Liver (tissue), 9 donors: Measurements from ENCODE around the gene DEFB118. TPM values are rescaled to one million over a fixed set of nuclear protein-coding genes. Genes with fewer than 3 reads are reported as not detected.

Source experiments
- DNase-seq: peaks from one replicate; pipeline ENCODE4 v3.0.0-alpha.2; 2017; ENCODE audit warnings: low spot score
- H3K27ac ChIP-seq, 2 donors: one replicate each; pipeline ENCODE4 v1.7.0; 2013; ENCODE audit warnings: inconsistent platforms in 2 of 2, low read length in 2 of 2, control low read depth in 1 of 2, low read depth in 1 of 2, mild to moderate bottlenecking in 1 of 2
- H3K27me3 ChIP-seq, 4 donors: one replicate each; pipeline versions ENCODE4 v1.6.1 to v1.7.0; 2013; ENCODE audit warnings: low read length in 3 of 4, inconsistent platforms in 1 of 4, mild to moderate bottlenecking in 1 of 4, moderate library complexity in 1 of 4; ENCODE audit not compliant: control insufficient read depth in 4 of 4, insufficient read depth in 4 of 4
- H3K36me3 ChIP-seq, 4 donors: one replicate each; pipeline versions ENCODE4 v1.6.1 to v1.7.0; 2013; ENCODE audit warnings: low read length in 3 of 4, mild to moderate bottlenecking in 3 of 4, low read depth in 1 of 4, moderate library complexity in 1 of 4; ENCODE audit not compliant: control insufficient read depth in 4 of 4, insufficient read depth in 3 of 4
- H3K4me1 ChIP-seq, 4 donors: one replicate each; pipeline versions ENCODE4 v1.6.1 to v1.7.0; 2013; ENCODE audit warnings: low read length in 3 of 4, mild to moderate bottlenecking in 3 of 4, moderate library complexity in 1 of 4; ENCODE audit not compliant: control insufficient read depth in 4 of 4, insufficient read depth in 4 of 4
- H3K4me3 ChIP-seq, 3 donors: one replicate each; pipeline versions ENCODE4 v1.6.1 to v1.7.0; 2013; ENCODE audit warnings: low read length in 3 of 3, control low read depth in 1 of 3, low read depth in 1 of 3, mild to moderate bottlenecking in 1 of 3
- H3K9ac ChIP-seq, 2 donors: one replicate each; pipeline ENCODE4 v1.7.0; 2013; ENCODE audit warnings: low read length in 2 of 2, mild to moderate bottlenecking in 2 of 2, moderate library complexity in 2 of 2, control low read depth in 1 of 2, low read depth in 1 of 2
- H3K9me3 ChIP-seq, 4 donors: one replicate each; pipeline versions ENCODE4 v1.6.1 to v1.7.0; 2013; ENCODE audit warnings: low read length in 3 of 4; ENCODE audit not compliant: control insufficient read depth in 4 of 4
- EGR1 ChIP-seq, 2 donors: IDR thresholded peaks; 2 replicates each; pipeline ENCODE4 v1.6.1; 2016 to 2018; ENCODE audit warnings: antibody characterized with exemption in 2 of 2, low read depth in 2 of 2
- FOXA1 ChIP-seq: IDR thresholded peaks from 2 replicates; pipeline ENCODE4 v1.6.1; 2016; ENCODE audit warnings: antibody characterized with exemption
- FOXA2 ChIP-seq: IDR thresholded peaks from 2 replicates; pipeline ENCODE4 v1.6.1; 2016; ENCODE audit warnings: antibody characterized with exemption
- HNF4G ChIP-seq: IDR thresholded peaks from 2 replicates; pipeline ENCODE4 v1.6.1; 2016; ENCODE audit warnings: antibody characterized with exemption
- JUND ChIP-seq, 2 donors: IDR thresholded peaks; 2 replicates each; pipeline ENCODE4 v1.6.1; 2016; ENCODE audit warnings: antibody characterized with exemption in 2 of 2
- NR2F2 ChIP-seq: IDR thresholded peaks from 2 replicates; pipeline ENCODE4 v1.6.1; 2016; ENCODE audit warnings: antibody characterized with exemption
- RAD21 ChIP-seq, 2 donors: IDR thresholded peaks; 2 replicates each; pipeline ENCODE4 v1.6.1; 2016; ENCODE audit warnings: antibody characterized with exemption in 2 of 2, mild to moderate bottlenecking in 2 of 2
- RXRA ChIP-seq, 2 donors: IDR thresholded peaks; 2 replicates each; pipeline ENCODE4 v1.6.1; 2017 to 2018; ENCODE audit warnings: antibody characterized with exemption in 2 of 2, mild to moderate bottlenecking in 1 of 2
- SP1 ChIP-seq: IDR thresholded peaks from 2 replicates; pipeline ENCODE4 v1.6.1; 2018; ENCODE audit warnings: antibody characterized with exemption, mild to moderate bottlenecking
- TAF1 ChIP-seq: conservative IDR thresholded peaks from 2 replicates; pipeline ENCODE4 v1.6.1; 2016; ENCODE audit warnings: antibody characterized with exemption, mild to moderate bottlenecking
- YY1 ChIP-seq: IDR thresholded peaks from 2 replicates; pipeline ENCODE4 v1.6.1; 2016; ENCODE audit warnings: antibody characterized with exemption, mild to moderate bottlenecking
- WGBS: extraction: QIAGEN DNeasy Blood & Tissue Kit; methylation state at CpG from one replicate; pipeline ENCODE4 v1.1.7; 2013; 5-methylcytosine and 5-hydroxymethylcytosine counted together
- polyA plus RNA-seq, 2 donors: library from polyadenylated mRNA; stranded (reverse) in 1 of 2; unstranded in 1 of 2; fragments of 200-250 nt in 1 of 2; fragments of >200 nt in 1 of 2; fragmentation: Nextera tagmentation in 1 of 2; extraction: Ambion mirVana in 1 of 2; gene quantifications; one replicate each; pipeline versions ENCODE4 v1.2.1 to v1.2.3, GENCODE V29; 2013 to 2015
- total RNA-seq, 2 donors: library from RNA; depleted of rRNA; stranded (reverse); fragments of >200 nt; gene quantifications; one replicate each; pipeline ENCODE4 v1.2.3, GENCODE V29; 2014
- TF ChIP-seq, protein P1 (sequence below): fragments of 150-350 bp; IDR thresholded peaks from 2 replicates; pipeline ENCODE4 v1.5.1; 2017; ENCODE audit warnings: improper control_type of control experiment, low read depth, low read length; ENCODE audit not compliant: missing input control
- TF ChIP-seq, protein P2 (sequence below): IDR thresholded peaks from 2 replicates; pipeline ENCODE4 v1.6.1; 2016; ENCODE audit warnings: antibody characterized with exemption
- TF ChIP-seq, protein P3 (sequence below): IDR thresholded peaks from 2 replicates; pipeline ENCODE4 v1.6.1; 2016; ENCODE audit warnings: antibody characterized with exemption
- TF ChIP-seq, protein P4 (sequence below): IDR thresholded peaks from 2 replicates; pipeline ENCODE4 v1.6.1; 2016; ENCODE audit warnings: antibody characterized with exemption
- TF ChIP-seq, protein P5 (sequence below): IDR thresholded peaks from 2 replicates; pipeline ENCODE4 v1.6.1; 2016; ENCODE audit warnings: antibody characterized with exemption, mild to moderate bottlenecking
- donor health status: healthy.
- donor health status: healthy.
- donor health status: healthy.
- donor health status: healthy.
- donor health status: healthy.

The DEFB118 gene
- total and polyA plus RNA-seq, 4 donors = not detected

DNA sequence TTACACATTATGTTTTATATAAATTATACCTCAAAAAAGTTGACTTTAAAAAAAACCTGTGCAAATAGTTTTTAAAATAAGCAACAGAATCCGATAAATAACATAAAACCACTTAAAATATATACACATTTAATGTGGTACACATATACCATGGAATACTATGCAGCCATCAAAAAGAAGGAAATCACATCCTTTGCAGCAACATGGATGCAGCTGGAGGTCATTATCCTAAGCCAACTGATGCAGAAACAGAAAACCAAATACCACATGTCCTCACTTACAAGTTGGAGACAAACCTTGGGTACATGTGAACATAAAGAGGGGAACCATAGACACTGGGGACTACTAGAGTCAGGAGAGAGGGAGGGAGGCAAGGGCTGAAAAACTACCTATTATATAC, 41.6 kb downstream of the DEFB118 start (continued):
- TF ChIP-seq, protein P1, sequence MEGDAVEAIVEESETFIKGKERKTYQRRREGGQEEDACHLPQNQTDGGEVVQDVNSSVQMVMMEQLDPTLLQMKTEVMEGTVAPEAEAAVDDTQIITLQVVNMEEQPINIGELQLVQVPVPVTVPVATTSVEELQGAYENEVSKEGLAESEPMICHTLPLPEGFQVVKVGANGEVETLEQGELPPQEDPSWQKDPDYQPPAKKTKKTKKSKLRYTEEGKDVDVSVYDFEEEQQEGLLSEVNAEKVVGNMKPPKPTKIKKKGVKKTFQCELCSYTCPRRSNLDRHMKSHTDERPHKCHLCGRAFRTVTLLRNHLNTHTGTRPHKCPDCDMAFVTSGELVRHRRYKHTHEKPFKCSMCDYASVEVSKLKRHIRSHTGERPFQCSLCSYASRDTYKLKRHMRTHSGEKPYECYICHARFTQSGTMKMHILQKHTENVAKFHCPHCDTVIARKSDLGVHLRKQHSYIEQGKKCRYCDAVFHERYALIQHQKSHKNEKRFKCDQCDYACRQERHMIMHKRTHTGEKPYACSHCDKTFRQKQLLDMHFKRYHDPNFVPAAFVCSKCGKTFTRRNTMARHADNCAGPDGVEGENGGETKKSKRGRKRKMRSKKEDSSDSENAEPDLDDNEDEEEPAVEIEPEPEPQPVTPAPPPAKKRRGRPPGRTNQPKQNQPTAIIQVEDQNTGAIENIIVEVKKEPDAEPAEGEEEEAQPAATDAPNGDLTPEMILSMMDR = no peak
- TF ChIP-seq FOXA2 (no peak), JUND (IDR thresholded peaks at IDR 0.05) (no peak), RAD21 (IDR thresholded peaks at IDR 0.05) (no peak)

DNA sequence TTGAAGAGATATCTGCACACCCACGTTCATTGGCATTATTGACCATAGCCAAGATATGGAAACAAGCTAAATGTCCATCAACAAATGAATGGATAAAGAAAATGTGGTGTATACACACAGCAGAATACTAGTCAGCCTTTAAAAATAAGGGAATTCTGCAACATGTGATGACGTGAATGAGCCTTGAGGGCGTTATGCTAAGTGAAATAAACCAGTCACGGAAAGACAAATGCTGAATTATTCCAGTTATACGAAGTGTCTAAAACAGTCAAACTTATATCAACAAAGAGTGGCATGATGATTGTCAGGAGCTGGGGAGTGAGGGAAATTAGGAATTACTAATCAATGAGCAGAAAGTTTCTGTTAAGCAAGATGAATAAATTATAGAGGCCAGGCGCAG, 46.0 kb downstream of the DEFB118 start:
- Histone ChIP-seq H3K9me3 (peaks cover 0 to 3% (median 0%) of the 10 kb centered on the region in 4 donors), H3K9ac (no peak overlapping the region), H3K36me3 (no peaks in the 10 kb centered on the region), H3K27ac (no peak overlapping the region), H3K27me3 (no peaks in the 10 kb centered on the region), H3K4me1 (no peaks in the 10 kb centered on the region), H3K4me3 (no peak overlapping the region)
- 68% methylated on average over 6 of the region's 6 CpGs for WGBS
- DNase-seq = no peak
- TF ChIP-seq EGR1 (IDR thresholded peaks at IDR 0.05; ENCODE audit: low read depth in 2 of 2) = no peak
- TF ChIP-seq, protein P2, sequence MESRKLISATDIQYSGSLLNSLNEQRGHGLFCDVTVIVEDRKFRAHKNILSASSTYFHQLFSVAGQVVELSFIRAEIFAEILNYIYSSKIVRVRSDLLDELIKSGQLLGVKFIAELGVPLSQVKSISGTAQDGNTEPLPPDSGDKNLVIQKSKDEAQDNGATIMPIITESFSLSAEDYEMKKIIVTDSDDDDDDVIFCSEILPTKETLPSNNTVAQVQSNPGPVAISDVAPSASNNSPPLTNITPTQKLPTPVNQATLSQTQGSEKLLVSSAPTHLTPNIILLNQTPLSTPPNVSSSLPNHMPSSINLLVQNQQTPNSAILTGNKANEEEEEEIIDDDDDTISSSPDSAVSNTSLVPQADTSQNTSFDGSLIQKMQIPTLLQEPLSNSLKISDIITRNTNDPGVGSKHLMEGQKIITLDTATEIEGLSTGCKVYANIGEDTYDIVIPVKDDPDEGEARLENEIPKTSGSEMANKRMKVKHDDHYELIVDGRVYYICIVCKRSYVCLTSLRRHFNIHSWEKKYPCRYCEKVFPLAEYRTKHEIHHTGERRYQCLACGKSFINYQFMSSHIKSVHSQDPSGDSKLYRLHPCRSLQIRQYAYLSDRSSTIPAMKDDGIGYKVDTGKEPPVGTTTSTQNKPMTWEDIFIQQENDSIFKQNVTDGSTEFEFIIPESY = no peak
- no peak for TF ChIP-seq FOXA1
- TF ChIP-seq YY1 = no peak
- TF ChIP-seq, protein P3, sequence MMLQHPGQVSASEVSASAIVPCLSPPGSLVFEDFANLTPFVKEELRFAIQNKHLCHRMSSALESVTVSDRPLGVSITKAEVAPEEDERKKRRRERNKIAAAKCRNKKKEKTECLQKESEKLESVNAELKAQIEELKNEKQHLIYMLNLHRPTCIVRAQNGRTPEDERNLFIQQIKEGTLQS = no peak
- no peak for TF ChIP-seq JUND (IDR thresholded peaks at IDR 0.05)
- TF ChIP-seq, protein P4, sequence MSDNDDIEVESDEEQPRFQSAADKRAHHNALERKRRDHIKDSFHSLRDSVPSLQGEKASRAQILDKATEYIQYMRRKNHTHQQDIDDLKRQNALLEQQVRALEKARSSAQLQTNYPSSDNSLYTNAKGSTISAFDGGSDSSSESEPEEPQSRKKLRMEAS = no peak
- no peak for TF ChIP-seq FOXA2
- TF ChIP-seq RAD21 (IDR thresholded peaks at IDR 0.05) = no peak
- no peak for TF ChIP-seq TAF1
- no peak for TF ChIP-seq RXRA (IDR thresholded peaks at IDR 0.05)
- TF ChIP-seq, protein P1 = no peak
- no peak for TF ChIP-seq SP1
- TF ChIP-seq, protein P5, sequence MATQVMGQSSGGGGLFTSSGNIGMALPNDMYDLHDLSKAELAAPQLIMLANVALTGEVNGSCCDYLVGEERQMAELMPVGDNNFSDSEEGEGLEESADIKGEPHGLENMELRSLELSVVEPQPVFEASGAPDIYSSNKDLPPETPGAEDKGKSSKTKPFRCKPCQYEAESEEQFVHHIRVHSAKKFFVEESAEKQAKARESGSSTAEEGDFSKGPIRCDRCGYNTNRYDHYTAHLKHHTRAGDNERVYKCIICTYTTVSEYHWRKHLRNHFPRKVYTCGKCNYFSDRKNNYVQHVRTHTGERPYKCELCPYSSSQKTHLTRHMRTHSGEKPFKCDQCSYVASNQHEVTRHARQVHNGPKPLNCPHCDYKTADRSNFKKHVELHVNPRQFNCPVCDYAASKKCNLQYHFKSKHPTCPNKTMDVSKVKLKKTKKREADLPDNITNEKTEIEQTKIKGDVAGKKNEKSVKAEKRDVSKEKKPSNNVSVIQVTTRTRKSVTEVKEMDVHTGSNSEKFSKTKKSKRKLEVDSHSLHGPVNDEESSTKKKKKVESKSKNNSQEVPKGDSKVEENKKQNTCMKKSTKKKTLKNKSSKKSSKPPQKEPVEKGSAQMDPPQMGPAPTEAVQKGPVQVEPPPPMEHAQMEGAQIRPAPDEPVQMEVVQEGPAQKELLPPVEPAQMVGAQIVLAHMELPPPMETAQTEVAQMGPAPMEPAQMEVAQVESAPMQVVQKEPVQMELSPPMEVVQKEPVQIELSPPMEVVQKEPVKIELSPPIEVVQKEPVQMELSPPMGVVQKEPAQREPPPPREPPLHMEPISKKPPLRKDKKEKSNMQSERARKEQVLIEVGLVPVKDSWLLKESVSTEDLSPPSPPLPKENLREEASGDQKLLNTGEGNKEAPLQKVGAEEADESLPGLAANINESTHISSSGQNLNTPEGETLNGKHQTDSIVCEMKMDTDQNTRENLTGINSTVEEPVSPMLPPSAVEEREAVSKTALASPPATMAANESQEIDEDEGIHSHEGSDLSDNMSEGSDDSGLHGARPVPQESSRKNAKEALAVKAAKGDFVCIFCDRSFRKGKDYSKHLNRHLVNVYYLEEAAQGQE = no peak
- no peak for TF ChIP-seq HNF4G
- no peak for TF ChIP-seq NR2F2
